CD4-positive, alpha-beta T cell treated with Interferon alpha-2 for 1 hour (primary cell): ENCODE data around the gene BSCL2.
"Not testable (repeated sequence)": the region's sequence is repeated elsewhere in the genome, so short reads cannot be mapped to it uniquely, and the experiment has no call there.

ENCODE experiments used
- DNase-seq, 2 donors: peaks; one replicate each; pipeline ENCODE4 v3.0.0-alpha.2; 2020 to 2022

Gene BSCL2

GRCh38 chr11:62652161-62653006 is 54.8 kb downstream of the BSCL2 start:
- DNase-seq = peak in 1 of 2 donors; percentile 74

GRCh38 chr11:62650283-62650682 is 56.9 kb downstream of the BSCL2 start:
- DNase-seq = not testable (repeated sequence)

- no peak for DNase-seq
Measured at GRCh38 chr11:62649486-62649885, 57.7 kb downstream of the BSCL2 start.

- DNase-seq = no peak
Measured at GRCh38 chr11:62648967-62649364, 58.3 kb downstream of the BSCL2 start.

GRCh38 chr11:62648185-62648966 is 58.8 kb downstream of the BSCL2 start:
- DNase-seq = no peak

- DNase-seq = no peak
Measured at GRCh38 chr11:62647609-62648005, 59.6 kb downstream of the BSCL2 start.

GRCh38 chr11:62646825-62647608 is 60.2 kb downstream of the BSCL2 start:
- no peak for DNase-seq

- peak; percentile 98 to 99 for DNase-seq
Measured at GRCh38 chr11:62645946-62646824, 61.0 kb downstream of the BSCL2 start, which contains the start of gene GANAB. GANAB (minus strand) TSS chr11:62646613; CDS start chr11:62646599, 14 bp downstream.

- DNase-seq = no peak
Measured at GRCh38 chr11:62645671-62645945, 61.6 kb downstream of the BSCL2 start.

GRCh38 chr11:62644220-62644619 is 63.0 kb downstream of the BSCL2 start:
- no peak for DNase-seq
